Kidney glomerular epithelial cell (primary cell): Measurements from ENCODE around the gene SOD1.
"Not testable (repeated sequence)": the region's sequence is repeated elsewhere in the genome, so short reads cannot be mapped to it uniquely, and the experiment has no call there.

ENCODE experiments used
- DNase-seq: peaks from one replicate; lab custom pipeline; 2025; lab: John Stamatoyannopoulos, UW

SOD1 gene

GRCh38 chr21:31659536-31660258, at the start of gene SOD1:
SOD1 (plus strand) TSS chr21:31659693; CDS start chr21:31659770, 77 bp downstream.
- peak; percentile 92 for DNase-seq

GRCh38 chr21:31611445-31611844, 48.0 kb upstream of the SOD1 start:
- no peak for DNase-seq

- no peak for DNase-seq
These were observed 46.4 kb upstream of the SOD1 start for GRCh38 chr21:31612894-31613785.

GRCh38 chr21:31614705-31615104, 44.8 kb upstream of the SOD1 start:
- DNase-seq: no peak

- DNase-seq: no peak
These were observed 43.3 kb upstream of the SOD1 start for GRCh38 chr21:31616216-31616615.

- no peak for DNase-seq
These were observed 40.6 kb upstream of the SOD1 start for GRCh38 chr21:31618696-31619430.

GRCh38 chr21:31622397-31622796, 37.1 kb upstream of the SOD1 start:
- DNase-seq: no peak

- DNase-seq: no peak
These were observed 35.8 kb upstream of the SOD1 start for GRCh38 chr21:31623664-31624063.

- no peak for DNase-seq
These were observed 35.3 kb upstream of the SOD1 start for GRCh38 chr21:31624181-31624580.

GRCh38 chr21:31624961-31625491, 34.5 kb upstream of the SOD1 start:
- DNase-seq: no peak

GRCh38 chr21:31629972-31630711, 29.4 kb upstream of the SOD1 start:
- peak; percentile 92 for DNase-seq

- DNase-seq: not testable (repeated sequence)
These were observed 27.6 kb upstream of the SOD1 start for GRCh38 chr21:31631881-31632280.

GRCh38 chr21:31634993-31635392, 24.5 kb upstream of the SOD1 start:
- no peak for DNase-seq

- no peak for DNase-seq
These were observed 22.6 kb upstream of the SOD1 start for GRCh38 chr21:31636874-31637273.

- DNase-seq: no peak
These were observed 18.0 kb upstream of the SOD1 start for GRCh38 chr21:31641416-31641922.

GRCh38 chr21:31644643-31645042, 14.8 kb upstream of the SOD1 start:
- DNase-seq: no peak

- DNase-seq: no peak
These were observed 11.8 kb upstream of the SOD1 start for GRCh38 chr21:31647650-31648049.

- DNase-seq: no peak
These were observed 8.6 kb upstream of the SOD1 start for GRCh38 chr21:31650930-31651329.

- DNase-seq: not testable (repeated sequence)
These were observed 8.0 kb upstream of the SOD1 start for GRCh38 chr21:31651491-31651890.

GRCh38 chr21:31654340-31654739, 5.2 kb upstream of the SOD1 start:
- no peak for DNase-seq
